ENCODE measurements around the gene LMAN2L.
"Not testable (repeated sequence)": the region's sequence is repeated elsewhere in the genome, so short reads cannot be mapped to it uniquely, and the experiment has no call there.

The LMAN2L gene

GRCh38 chr2:96687266-96687665 is 52.6 kb downstream of the LMAN2L start:
- no peak for DNase-seq

- DNase-seq: peak; percentile 12
These were observed 54.0 kb downstream of the LMAN2L start for GRCh38 chr2:96685577-96686459.

GRCh38 chr2:96684883-96685576 is 54.8 kb downstream of the LMAN2L start:
- no peak for DNase-seq

- no peak for DNase-seq
These were observed 55.7 kb downstream of the LMAN2L start for GRCh38 chr2:96683972-96684820.

- no peak for DNase-seq
These were observed 56.6 kb downstream of the LMAN2L start for GRCh38 chr2:96683307-96683706.

GRCh38 chr2:96681540-96681939 is 58.3 kb downstream of the LMAN2L start:
- DNase-seq: no peak

DNA sequence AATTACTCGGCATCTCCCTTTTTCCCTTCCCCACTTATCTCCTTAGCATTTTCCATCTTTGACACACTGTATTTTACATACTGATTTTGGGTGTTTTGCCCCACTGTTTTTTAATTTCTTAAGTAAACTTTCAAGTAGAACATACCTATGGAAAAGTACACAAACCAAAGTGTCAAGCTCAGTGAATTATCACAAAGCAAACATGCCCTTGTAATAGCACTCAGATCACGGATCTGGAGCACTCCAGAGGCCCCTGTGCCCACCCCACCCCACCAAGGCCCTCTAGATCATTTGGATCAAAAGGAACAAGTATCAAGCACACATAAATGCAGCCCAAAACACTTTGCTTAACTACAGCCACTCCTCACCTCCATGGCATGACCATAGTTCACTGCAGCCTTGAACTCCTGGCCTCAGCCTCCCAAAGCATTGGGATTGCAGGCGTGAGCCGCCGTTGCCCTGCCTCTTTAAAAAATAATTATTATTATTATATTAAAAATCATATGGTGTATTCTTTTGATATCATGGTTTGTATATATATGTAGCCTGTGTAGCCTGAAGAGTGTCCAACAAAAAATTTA is 59.2 kb downstream of the LMAN2L start:
- DNase-seq: no peak

DNA sequence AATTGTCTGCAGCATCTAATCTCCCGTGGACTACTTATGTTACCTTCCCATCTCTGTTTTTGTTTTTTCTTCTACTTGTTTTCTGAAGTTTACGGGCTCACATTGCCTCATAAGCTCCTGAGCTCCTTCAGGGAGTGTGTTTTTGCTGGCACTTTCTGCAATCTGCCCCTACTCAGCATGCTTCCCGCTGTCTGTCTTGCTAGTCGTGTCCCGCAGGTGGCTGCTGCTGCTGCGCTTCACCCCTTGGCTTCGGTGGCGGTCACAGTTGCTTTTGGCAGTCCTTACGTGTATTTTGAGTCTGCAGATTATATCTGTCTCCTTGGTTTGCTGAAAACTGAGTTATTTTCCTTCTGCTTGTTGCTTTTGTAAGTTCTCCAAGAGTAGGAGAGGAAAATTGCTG is 60.0 kb downstream of the LMAN2L start:
- no peak for DNase-seq

DNA sequence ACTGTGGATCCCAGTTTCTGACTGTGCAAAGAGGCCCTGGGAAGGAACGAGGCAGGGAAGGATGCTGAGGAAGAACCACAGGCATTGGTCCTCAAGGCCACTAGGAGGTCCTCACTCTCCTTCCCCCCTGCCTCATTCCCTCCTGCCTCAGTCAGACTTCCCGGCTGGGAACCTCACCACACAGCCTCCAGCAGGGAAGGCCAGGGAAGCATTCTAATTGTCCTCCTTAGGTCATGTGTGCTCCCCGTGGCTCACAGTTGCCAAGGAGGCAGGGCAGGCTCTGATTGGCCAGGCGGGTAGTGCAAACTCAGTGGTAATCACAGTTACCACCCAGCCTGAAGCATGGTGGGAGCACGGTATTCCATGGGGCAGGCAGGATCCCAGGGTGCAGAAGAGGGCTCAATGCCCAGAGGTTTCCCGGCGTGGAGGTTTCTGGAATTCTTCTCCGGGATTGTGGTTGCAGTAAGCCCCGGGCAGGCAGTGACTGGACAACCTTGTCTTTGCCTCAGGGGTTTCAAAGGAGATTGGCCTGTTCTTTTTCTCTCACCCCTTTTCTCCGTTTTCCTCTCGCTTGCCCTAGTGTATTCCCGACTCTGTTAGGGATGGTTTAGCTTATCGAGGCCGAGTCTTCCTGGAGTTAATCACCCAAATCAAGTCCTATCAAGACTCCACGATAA is 70.2 kb downstream of the LMAN2L start:
- DNase-seq: no peak

DNA sequence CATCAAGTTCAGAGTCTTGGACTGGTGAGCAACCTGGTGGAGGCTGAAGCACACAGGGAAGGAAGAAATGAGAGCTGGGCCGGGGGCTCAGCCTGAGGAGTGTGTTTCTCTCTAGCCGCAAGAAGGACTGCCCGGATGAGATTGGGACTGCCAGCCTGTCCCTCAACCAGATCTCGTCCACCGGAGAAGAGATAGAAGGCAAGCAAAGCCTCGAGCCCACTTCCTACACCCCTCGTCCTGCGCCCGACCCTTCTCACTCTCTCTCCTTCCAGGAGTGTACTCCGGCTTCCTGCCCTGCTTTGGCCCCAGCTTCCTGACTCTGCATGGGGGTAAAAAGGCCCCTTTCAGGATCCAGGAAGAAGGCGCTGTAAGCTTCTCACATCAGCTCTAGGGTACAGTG is 71.1 kb downstream of the LMAN2L start:
- no peak for DNase-seq

- DNase-seq: not testable (repeated sequence)
These were observed 74.1 kb downstream of the LMAN2L start for GRCh38 chr2:96665717-96666116.

GRCh38 chr2:96665083-96665569 is 74.7 kb downstream of the LMAN2L start:
- no peak for DNase-seq

- DNase-seq: no peak
These were observed 75.4 kb downstream of the LMAN2L start for GRCh38 chr2:96664366-96664925.

GRCh38 chr2:96663829-96664228 is 76.0 kb downstream of the LMAN2L start:
- no peak for DNase-seq

DNA sequence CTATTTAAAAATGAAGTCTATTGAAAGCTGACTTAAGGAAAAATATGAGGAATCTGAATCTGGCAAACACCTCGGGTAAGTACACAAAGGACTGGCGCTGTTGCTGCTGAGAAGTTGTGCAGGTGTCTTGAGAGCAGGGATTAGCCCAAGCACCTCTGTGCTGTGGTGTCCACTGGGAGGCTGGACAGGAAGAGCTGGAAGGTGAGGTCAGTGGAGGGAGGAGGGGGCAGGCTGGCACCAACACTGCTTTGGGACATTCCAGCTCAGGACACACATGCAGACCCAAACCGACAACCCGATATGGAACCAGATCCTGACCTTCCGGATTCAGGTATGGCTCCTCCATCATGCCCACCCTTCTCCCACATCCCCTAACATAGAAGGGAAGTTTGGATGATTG is 76.7 kb downstream of the LMAN2L start:
- DNase-seq: no peak

- DNase-seq: no peak
These were observed 77.5 kb downstream of the LMAN2L start for GRCh38 chr2:96662360-96662759.

DNA sequence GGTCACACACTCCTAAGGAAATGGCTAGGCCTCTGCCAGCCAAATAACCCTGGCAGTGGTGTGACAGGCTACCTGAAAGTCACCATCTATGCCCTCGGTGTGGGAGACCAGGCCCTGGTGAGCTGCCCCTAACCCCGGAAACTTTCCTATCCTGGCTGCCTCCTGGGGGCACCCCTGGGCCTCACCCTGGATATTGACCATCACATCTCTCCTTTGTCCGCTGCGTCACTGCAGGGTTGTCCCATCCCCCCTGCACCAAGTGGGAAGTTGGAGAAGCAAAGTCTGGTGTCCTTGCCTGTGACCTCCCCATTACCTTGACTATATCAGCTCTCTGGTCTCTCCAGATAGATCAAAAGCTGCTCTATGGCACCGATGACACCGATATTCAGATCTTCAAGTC is 78.5 kb downstream of the LMAN2L start:
- DNase-seq: no peak

DNA sequence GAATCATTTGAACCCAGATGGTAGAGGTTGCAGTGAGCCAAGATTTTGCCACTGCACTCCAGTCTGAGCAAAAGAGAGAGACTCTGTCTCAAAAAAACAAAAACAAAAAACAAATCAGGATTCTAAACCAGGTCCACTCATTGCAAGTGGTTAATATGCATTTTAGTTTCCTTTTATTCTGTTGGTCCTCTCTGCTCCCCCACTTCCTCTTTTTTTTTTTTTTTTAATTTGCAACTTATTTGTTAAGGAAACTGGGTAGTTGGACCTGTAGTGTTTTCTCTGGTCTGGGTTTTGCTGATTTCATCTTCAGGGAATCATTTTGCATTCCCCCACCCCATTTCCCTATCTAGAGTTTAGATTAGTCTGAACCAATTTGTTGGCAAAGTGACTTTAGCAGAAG is 83.3 kb downstream of the LMAN2L start:
- DNase-seq: no peak

All from NCI-H1694 treated with DMSO at 0.1 percent for 48 hours (cell line).